Measurements from ENCODE around the gene ACOT11. TPM values are rescaled to one million over a fixed set of nuclear protein-coding genes. Genes with fewer than 3 reads are reported as not detected.

The ACOT11 gene
- polyA plus RNA-seq, 12 donors = 3.6 to 12.4 (median 6.5) TPM; not detected in 1

DNA sequence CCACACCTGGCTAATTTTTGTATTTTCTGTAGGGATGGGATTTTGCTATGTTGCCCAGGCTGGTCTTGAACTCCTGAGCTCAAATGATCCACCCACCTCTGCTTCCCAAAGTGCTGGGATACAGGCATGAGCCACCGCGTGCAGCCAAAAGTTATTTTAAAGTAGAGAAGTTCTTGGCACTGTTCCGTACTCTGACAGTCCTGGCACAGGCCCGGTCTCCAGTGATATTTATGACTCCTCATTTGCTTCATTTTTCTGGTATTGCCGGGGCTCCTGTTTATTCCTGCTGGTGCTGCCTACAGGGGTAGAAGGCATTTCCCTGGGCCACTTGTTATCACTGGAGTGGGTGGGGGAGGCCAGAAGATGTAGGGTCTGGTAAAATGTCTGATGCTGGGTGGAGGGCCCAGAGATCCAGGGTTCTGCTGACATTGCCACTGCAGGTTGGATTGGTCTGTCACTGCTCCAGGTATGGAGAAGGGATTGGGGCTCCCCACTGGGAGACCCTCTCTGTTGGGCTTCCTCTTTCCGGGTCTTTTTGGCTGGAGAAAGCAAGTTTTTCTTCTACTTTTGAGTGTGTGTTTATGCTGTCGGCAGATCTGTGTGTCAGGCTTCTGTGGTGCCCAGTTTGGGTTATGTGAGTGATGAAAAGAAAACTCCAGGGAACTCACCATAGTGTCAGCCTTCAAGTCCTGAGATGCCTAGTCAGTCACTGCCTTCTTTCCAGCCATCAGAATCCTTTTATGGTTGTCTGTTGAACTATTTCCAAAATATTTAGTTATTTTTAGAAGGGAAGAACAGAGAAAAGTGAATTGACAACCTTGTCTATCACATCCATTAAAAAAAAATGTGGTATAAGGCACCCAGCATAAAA lies 98.0 kb downstream of the ACOT11 start:
- DNase-seq = peak; percentile 15

DNA sequence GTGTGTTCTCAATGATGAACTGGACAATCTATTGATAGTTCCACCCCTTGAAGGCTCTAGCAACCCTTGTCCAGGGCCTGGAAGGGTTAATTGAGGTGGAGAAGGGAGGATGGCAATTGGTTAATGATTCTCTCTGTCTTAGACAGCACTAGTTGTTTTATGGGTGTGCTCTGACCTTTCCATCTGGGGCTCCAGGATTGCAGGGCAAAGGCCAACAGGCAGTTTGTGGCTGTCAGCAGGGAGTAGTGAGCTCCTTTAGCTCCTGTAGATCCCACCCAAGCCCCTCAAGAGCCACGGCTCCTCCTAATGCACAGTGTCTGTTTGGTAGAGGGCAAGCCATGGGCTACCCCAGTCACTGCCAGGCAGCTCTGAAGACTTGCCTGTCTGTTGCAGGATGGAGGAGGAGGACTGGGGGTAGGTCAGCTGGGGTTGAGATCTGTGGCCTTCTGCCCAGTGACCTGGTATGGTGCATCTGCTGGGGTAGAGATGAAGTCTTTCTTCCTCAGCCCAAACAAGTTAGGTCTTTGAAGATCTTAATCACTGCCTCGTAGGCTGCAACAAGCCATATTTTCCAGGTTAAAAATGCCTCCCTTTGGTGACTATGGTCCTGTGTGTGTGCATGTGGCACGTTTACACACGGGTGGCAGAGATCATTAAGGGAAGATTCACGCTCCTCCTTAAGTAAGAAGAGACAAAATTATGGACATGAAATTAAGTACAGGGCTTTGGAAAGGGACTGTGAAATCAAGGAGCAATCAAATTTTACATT lies 101.3 kb downstream of the ACOT11 start:
- no peak for DNase-seq

DNA sequence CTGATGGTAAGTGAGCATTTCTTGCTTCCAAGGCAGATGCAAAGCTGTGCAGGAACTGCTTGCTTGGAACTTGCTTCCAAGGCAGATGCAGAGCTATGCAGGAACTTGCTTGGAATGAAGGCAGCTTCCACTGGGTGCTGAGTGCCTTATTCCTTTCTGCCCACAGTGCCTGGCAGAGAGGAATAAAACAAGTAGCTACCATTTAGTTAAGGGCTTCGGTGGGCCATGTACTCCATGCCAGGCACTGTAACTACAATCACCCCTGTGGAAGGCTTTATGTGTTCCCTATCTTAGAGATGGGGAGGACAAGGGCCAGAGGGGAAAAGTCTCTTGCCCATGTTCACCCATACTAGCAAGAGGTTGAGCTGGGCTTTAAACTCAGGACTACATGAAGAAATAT lies 101.9 kb downstream of the ACOT11 start:
- DNase-seq = no peak

DNA sequence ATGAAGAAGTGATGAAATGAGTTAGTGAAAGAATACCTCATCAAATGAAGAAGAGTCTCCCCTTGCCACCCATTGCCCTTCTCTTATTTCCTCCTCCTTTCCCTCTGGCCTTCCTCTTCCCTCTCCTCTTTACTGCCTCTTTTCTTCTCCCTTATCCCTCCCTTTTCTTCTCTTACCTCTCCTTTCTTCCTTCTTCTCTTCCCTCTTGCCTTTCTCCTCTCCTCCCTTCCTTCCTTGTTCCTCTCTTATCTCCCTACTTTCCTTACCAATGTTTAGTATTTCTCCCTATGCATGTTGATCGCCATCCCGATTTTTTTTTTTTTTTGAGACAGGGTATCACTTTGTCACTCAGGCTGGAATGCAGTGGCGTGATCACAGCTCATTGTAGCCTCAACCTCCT lies 102.4 kb downstream of the ACOT11 start:
- no peak for DNase-seq

DNA sequence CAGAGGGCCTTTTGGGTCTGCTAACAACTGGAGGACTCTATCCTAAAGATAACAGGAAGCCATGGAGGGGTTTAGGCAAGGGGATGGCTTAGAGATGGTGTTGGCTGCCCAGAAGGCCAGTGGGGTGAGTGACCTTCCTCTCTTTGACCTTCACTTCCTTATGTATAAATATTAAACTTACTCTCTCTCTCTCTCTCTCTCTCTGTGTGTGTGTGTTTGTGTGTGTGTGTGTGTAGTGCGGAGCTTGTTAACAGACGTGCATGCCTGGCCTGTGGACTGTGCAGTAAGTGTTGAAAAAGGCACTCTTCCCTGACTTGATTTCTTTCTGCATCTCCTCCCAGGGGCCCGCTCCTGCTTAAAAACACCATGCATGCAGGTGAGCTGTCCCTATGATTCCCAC lies 103.6 kb downstream of the ACOT11 start:
- DNase-seq = no peak

DNA sequence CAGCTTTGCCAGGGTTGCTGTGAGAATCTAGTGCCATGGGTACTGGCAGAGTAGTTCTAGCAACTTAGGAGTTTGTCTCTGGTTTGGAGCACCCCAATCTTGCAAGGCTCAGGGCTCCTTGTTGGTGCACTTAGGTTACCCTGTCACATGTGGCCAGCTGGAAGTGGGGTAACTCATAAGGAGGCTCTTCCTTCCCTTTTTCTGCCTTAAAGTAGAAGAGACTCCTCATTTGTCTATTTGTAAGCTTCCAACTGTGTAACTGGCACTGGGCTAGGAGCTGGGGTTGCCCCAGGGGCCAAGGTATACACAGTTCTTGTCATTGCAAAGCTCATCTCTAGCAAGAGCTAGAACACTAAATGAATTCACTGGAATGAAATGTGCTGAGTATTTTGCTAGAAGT lies 104.1 kb downstream of the ACOT11 start:
- no peak for DNase-seq

DNA sequence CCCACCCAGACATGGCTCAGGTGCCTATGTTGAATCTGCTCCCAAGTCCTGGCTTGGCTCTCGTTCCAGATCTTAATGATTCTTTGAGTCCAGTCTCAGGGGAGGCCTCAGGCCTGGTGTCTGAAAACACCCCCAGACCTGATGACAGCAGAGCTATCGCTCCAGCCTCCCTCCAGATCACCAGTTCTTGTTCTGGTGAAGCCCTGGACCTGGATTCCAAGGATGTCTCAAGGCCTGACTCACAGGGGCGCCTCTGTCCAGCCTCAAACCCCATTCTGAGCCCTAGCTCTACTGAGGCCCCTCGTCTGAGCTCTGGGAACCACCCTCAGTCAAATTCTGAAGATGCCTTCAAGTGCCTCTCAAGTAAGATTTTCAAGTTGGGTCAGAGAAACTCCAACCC lies 105.0 kb downstream of the ACOT11 start:
- DNase-seq = no peak

DNA sequence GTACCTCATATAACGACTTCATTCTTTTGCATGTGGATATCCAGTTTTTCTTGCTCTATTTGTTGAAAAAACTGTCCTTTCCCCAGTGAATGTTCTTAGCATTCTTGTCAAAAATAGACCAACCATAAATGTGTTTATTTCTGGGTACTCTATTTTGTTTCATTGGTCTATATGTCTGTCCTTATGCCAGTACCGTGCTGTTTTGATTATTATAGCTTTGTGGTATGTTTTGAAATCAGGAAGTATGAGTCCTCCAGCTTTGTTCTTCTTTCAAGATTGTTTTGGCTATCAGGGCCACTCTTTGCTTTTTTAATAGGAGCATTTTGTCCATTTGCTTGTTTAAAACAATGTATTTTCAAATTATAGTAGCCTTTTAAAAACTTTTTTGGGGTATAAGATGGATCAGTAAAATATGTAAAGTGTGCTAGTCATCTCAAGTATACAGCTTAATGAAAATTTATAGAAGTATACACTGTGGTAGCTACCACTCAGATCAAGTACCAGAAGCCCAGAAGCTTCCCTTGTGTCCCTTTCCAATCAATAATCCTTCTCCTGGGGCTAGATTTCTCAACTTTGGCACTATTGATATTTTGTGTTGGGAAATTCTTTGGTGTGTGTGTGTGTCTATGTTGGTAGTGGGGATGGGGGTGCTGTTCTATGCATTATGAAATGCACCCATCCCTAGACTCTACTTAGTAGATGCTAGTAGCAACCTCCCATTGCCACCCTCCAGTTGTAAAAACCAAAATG lies 110.3 kb downstream of the ACOT11 start:
- no peak for DNase-seq

Other genes starting within 250 kb of the ACOT11 start
- 100 to 1,000 TPM in 1 of 12 donors, 10 to 100 TPM in 10, not detected in 1; 49.2 to 117 (median 58.9) TPM for gene SSBP3, start 141.8 kb upstream of the ACOT11 start, polyA plus RNA-seq (ENCODE audit: insufficient read length in 12 of 12)
- 1 to 10 TPM in 1 of 12 donors, under 1 TPM in 9, not detected in 2; 0.15 to 1.1 (median 0.38) TPM for gene FAM151A, start 75.3 kb downstream of the ACOT11 start, polyA plus RNA-seq (ENCODE audit: insufficient read length in 12 of 12)
- 10 to 100 TPM in 2 of 12 donors, 1 to 10 TPM in 9, not detected in 1; 1.5 to 12.7 (median 4.2) TPM for gene MROH7, start 93.6 kb downstream of the ACOT11 start, polyA plus RNA-seq (ENCODE audit: insufficient read length in 12 of 12)
- 10 to 100 TPM in 11 of 12 donors, not detected in 1; 23.1 to 33.9 (median 28.2) TPM for gene TTC4, start 167.6 kb downstream of the ACOT11 start, polyA plus RNA-seq (ENCODE audit: insufficient read length in 12 of 12)
- gene PARS2, start 216.3 kb downstream of the ACOT11 start, polyA plus RNA-seq (ENCODE audit: insufficient read length in 12 of 12) = 1 to 10 TPM in 10 of 12 donors, not detected in 2; 3.6 to 5.4 (median 4.6) TPM

All from muscle of arm (tissue), 12 donors.